ENCODE results near the gene RET. TPM values are rescaled to one million over a fixed set of nuclear protein-coding genes. Genes with fewer than 3 reads are reported as not detected.

Gene RET
- total RNA-seq, 1 experiment from 2014 or later: 81.1 TPM

DNA sequence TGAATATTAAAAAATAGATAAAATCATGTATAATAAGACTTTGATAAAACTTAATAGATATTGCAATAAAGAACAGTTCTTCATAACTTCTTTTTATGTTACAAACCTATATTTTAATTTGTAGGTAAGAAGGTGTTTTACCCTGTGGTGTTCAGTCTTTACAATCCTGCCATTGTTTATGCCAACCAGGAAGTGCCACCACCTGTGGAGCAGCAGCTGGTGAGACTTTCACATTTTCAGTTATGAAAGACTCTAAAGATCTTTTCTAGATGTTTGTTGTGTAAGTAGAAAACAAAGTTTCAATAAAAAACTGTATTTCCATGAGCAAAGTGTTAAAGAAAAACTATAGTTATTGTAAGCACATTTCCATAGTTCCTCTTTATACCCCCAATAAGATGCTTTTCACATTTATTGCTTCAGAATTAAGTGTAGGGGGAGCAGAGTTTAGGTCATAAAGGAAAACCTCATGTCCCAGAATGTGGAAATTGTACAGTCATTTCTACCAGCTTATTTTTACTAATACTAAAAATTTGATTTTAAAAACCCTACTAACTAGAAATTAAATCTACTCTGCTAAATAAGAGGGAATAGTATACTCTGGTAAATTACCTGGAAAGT, 90.1 kb downstream of the RET start:
- no peaks in the 10 kb centered on the region for H3K9me3 ChIP-seq (ENCODE audit: control insufficient read depth, insufficient read depth, low read depth, low read length)
- DNase-seq (ENCODE audit: low read depth, low spot score) (no peak), ATAC-seq (no peak)
- ChIA-PET POLR2A (interaction anchor here (0.6 kb wide), 1 partner anchor 238 kb away, joined by 4 read pairs; no protein-coding TSS in a partner anchor), CTCF (interaction anchor here (0.6 kb wide), 1 partner anchor 39 kb away, joined by 3 read pairs; no protein-coding TSS in a partner anchor)
- intact Hi-C loops (cut with micrococcal nuclease; ENCODE audit: unreplicated experiment): no loop called here
- no peaks in the 10 kb centered on the region; the same call in 1 of the 2 replicates for H3K4me1 ChIP-seq (ENCODE audit: control insufficient read depth, insufficient read depth, low read length)
- no peaks in the 10 kb centered on the region for H3K27me3 ChIP-seq (ENCODE audit: control insufficient read depth, insufficient read depth, low read length)
- H3K4me3 ChIP-seq (ENCODE audit: low read depth in 2 of 2, low read length in 2 of 2): no peak overlapping the region
- peaks cover 5% of the 10 kb centered on the region; the same call in 1 of the 2 replicates for H3K36me3 ChIP-seq (ENCODE audit: control insufficient read depth, insufficient read depth, low read length)
- BruUV-seq (replicated peaks): no TSS peak
- in situ Hi-C loops (cut with HindIII; ENCODE audit: low pct_unique_long_range_greater_than_20kb, low sequenced_read_pairs): no loop called here
- TF ChIP-seq CTCF (IDR thresholded peaks at IDR 0.05) (no peak), POLR2AphosphoS5 (IDR thresholded peaks at IDR 0.05; ENCODE audit: low read depth, low read length) (no peak), TCF7L2 (IDR thresholded peaks at IDR 0.05; ENCODE audit: low read depth, low read length) (no peak), SIN3A (IDR thresholded peaks at IDR 0.05; ENCODE audit: borderline replicate concordance, insufficient read depth, low read depth, low read length) (no peak)
- TF ChIP-seq, protein P1, sequence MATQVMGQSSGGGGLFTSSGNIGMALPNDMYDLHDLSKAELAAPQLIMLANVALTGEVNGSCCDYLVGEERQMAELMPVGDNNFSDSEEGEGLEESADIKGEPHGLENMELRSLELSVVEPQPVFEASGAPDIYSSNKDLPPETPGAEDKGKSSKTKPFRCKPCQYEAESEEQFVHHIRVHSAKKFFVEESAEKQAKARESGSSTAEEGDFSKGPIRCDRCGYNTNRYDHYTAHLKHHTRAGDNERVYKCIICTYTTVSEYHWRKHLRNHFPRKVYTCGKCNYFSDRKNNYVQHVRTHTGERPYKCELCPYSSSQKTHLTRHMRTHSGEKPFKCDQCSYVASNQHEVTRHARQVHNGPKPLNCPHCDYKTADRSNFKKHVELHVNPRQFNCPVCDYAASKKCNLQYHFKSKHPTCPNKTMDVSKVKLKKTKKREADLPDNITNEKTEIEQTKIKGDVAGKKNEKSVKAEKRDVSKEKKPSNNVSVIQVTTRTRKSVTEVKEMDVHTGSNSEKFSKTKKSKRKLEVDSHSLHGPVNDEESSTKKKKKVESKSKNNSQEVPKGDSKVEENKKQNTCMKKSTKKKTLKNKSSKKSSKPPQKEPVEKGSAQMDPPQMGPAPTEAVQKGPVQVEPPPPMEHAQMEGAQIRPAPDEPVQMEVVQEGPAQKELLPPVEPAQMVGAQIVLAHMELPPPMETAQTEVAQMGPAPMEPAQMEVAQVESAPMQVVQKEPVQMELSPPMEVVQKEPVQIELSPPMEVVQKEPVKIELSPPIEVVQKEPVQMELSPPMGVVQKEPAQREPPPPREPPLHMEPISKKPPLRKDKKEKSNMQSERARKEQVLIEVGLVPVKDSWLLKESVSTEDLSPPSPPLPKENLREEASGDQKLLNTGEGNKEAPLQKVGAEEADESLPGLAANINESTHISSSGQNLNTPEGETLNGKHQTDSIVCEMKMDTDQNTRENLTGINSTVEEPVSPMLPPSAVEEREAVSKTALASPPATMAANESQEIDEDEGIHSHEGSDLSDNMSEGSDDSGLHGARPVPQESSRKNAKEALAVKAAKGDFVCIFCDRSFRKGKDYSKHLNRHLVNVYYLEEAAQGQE (IDR thresholded peaks at IDR 0.05; ENCODE audit: insufficient read depth in 1 of 2, low read depth in 2 of 2, low read length in 1 of 2): no peak
- no peak overlapping the region for H3K27ac ChIP-seq (ENCODE audit: low read length)

DNA sequence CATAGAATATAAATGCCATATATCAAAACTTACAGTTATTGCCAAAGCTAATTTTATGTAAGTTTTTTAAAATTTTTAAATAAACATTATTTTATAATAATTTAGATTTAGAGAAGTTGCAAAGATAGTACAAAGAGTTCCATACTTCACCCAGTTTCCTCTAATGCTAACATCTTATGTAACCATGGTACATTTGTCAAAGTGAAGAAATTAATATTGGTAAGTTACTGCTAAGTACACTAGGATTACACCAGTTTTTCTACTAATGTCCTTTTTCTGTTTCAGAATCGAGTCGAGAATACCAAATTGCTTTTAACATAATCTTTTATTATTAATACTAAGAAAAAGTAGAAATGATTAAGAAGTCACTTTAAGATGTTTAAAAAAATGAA, 90.6 kb downstream of the RET start:
- peaks cover 5% of the 10 kb centered on the region; the same call in 1 of the 2 replicates for H3K36me3 ChIP-seq (ENCODE audit: control insufficient read depth, insufficient read depth, low read length)
- no peak for TF ChIP-seq POLR2AphosphoS5 (IDR thresholded peaks at IDR 0.05; ENCODE audit: low read depth, low read length)
- no peak for TF ChIP-seq SIN3A (IDR thresholded peaks at IDR 0.05; ENCODE audit: borderline replicate concordance, insufficient read depth, low read depth, low read length)
- TF ChIP-seq CTCF (IDR thresholded peaks at IDR 0.05): no peak
- no peak for TF ChIP-seq TCF7L2 (IDR thresholded peaks at IDR 0.05; ENCODE audit: low read depth, low read length)
- TF ChIP-seq, protein P1 (IDR thresholded peaks at IDR 0.05; ENCODE audit: insufficient read depth in 1 of 2, low read depth in 2 of 2, low read length in 1 of 2): no peak
- no peak for DNase-seq (ENCODE audit: low read depth, low spot score)
- H3K4me1 ChIP-seq (ENCODE audit: control insufficient read depth, insufficient read depth, low read length): no peaks in the 10 kb centered on the region; the same call in 1 of the 2 replicates
- no peaks in the 10 kb centered on the region for H3K27me3 ChIP-seq (ENCODE audit: control insufficient read depth, insufficient read depth, low read length)
- no peaks in the 10 kb centered on the region for H3K9me3 ChIP-seq (ENCODE audit: control insufficient read depth, insufficient read depth, low read depth, low read length)
- ChIA-PET POLR2A (no interaction called here), CTCF (interaction anchor here (0.6 kb wide), 2 partner anchors 37 to 38 kb away, joined by 3 read pairs; no protein-coding TSS in a partner anchor)
- no peak overlapping the region for H3K4me3 ChIP-seq (ENCODE audit: low read depth in 2 of 2, low read length in 2 of 2)
- BruUV-seq (replicated peaks): no TSS peak
- H3K27ac ChIP-seq (ENCODE audit: low read length): no peak overlapping the region
- intact Hi-C loops (cut with micrococcal nuclease; ENCODE audit: unreplicated experiment): no loop called here
- no peak for ATAC-seq
- in situ Hi-C loops (cut with HindIII; ENCODE audit: low pct_unique_long_range_greater_than_20kb, low sequenced_read_pairs): no loop called here

Data from Panc1 (cell line).